DND-41 (cell line): ENCODE results near the gene SPTSSA.

ENCODE experiments used
- CTCF ChIP-seq: IDR thresholded peaks from 2 replicates; pipeline ENCODE4 v1.5.1; 2012; ENCODE audit warnings: borderline replicate concordance, low read length, moderate library complexity, mild to moderate bottlenecking; ENCODE audit not compliant: poor library complexity, severe bottlenecking; ENCODE audit errors: extremely low read depth
- EZH2 ChIP-seq: IDR thresholded peaks from 3 replicates; pipeline ENCODE4 v1.6.1; 2012; ENCODE audit warnings: borderline replicate concordance, low read depth, mild to moderate bottlenecking, moderate library complexity, low read length, inconsistent platforms; ENCODE audit not compliant: severe bottlenecking

DNA sequence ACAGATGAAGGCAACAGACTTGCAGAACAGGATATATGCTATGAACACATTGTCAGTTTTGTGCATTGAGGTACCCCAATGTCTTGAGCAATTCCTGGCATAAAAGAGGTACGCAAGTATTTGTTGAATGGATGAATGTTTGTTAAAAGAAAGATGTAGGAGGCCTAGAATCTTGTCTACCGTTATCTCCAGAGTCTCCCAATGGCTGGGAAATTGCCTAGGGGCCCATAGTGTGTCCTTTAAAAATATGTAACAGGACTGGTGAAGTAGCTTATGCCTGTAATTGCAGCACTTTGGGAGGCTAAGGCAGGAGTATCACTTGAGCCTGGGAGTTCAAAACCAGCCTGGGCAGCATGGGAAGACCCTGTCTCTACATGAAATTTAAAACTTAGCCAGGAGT is 20.4 kb upstream of the SPTSSA start:
- no peak for TF ChIP-seq CTCF
- no peak for TF ChIP-seq EZH2
